ENCODE data around the gene MAVS.

The MAVS gene

GRCh38 chr20:3916364-3916763 lies 69.7 kb downstream of the MAVS start:
- no peak for DNase-seq

GRCh38 chr20:3919352-3919751 lies 72.7 kb downstream of the MAVS start:
- no peak for DNase-seq

GRCh38 chr20:3922223-3922982 lies 75.8 kb downstream of the MAVS start:
- DNase-seq = no peak

GRCh38 chr20:3922983-3923339 lies 76.3 kb downstream of the MAVS start:
- no peak for DNase-seq

- DNase-seq = no peak
These were observed 77.2 kb downstream of the MAVS start for GRCh38 chr20:3923818-3924217.

- no peak for DNase-seq
These were observed 77.9 kb downstream of the MAVS start for GRCh38 chr20:3924304-3925112.

GRCh38 chr20:3925113-3925695 lies 78.6 kb downstream of the MAVS start:
- no peak for DNase-seq
